ENCODE measurements around the gene GPER1. TPM values are rescaled to one million over a fixed set of nuclear protein-coding genes. Genes with fewer than 3 reads are reported as not detected.

GPER1 gene
- total RNA-seq, 4 donors from 2014 or later, result 12.5 to 29.2 (median 21.2) TPM

- Histone ChIP-seq H3K36me3 (no peaks in the 10 kb centered on the region), H3K4me3 (replicated peaks in 1 of 3) (no peak overlapping the region), H3K27me3 (no peaks in the 10 kb centered on the region), H3K27ac (no peak overlapping the region), H3K4me1 (peaks cover 23 to 28% of the 10 kb centered on the region in 2 donors), H3K9me3 (no peaks in the 10 kb centered on the region)
- intact Hi-C loops (cut with DNase I), result no loop called here
- DNase-seq, result no peak
- WGBS, 2 donors, result 81 to 95% methylated on average over 8 to 10 of the region's 13 CpGs
- TF ChIP-seq CTCF (IDR thresholded peaks at IDR 0.05) (no peak), POLR2A (IDR thresholded peaks at IDR 0.05) (no peak)
Measured at GRCh38 chr7:1064581-1064980, 23.3 kb upstream of the GPER1 start.

- H3K4me1 ChIP-seq, result peaks cover 19 to 24% of the 10 kb centered on the region in 2 donors
- intact Hi-C loops (cut with DNase I), result no loop called here
- H3K36me3 ChIP-seq, result no peaks in the 10 kb centered on the region
- DNase-seq, result no peak
- WGBS, 2 donors, result 68 to 69% methylated on average over 12 of the region's 12 CpGs
- H3K9me3 ChIP-seq, result no peaks in the 10 kb centered on the region
- no peaks in the 10 kb centered on the region for H3K27me3 ChIP-seq
- TF ChIP-seq CTCF (IDR thresholded peaks at IDR 0.05) (no peak), POLR2A (IDR thresholded peaks at IDR 0.05) (no peak)
- peak overlapping the region in 1 of 3 donors; percentile 15 for H3K27ac ChIP-seq
- no peak overlapping the region for H3K4me3 ChIP-seq (replicated peaks in 1 of 3)
Measured at GRCh38 chr7:1065263-1065584, 22.7 kb upstream of the GPER1 start.

- no peaks in the 10 kb centered on the region for H3K9me3 ChIP-seq
- 0 to 26% methylated on average over 2 to 15 of the region's 48 CpGs for WGBS, 2 donors
- intact Hi-C loops (cut with DNase I), result loop anchor here (2.0 kb wide), 1 partner anchor 73 kb away; no protein-coding TSS in a partner anchor
- peak overlapping the region in 1 of 3 donors; percentile 15 for H3K27ac ChIP-seq
- DNase-seq, result peak; percentile 91
- no peaks in the 10 kb centered on the region for H3K36me3 ChIP-seq
- no peaks in the 10 kb centered on the region for H3K27me3 ChIP-seq
- H3K4me1 ChIP-seq, result peaks cover 14 to 19% of the 10 kb centered on the region in 2 donors
- no peak overlapping the region for H3K4me3 ChIP-seq (replicated peaks in 1 of 3)
- TF ChIP-seq CTCF (IDR thresholded peaks at IDR 0.05) (peak; percentile 86 to 97 (median 92)), POLR2A (IDR thresholded peaks at IDR 0.05) (no peak)
Measured at GRCh38 chr7:1065585-1066241, 22.2 kb upstream of the GPER1 start.

GRCh38 chr7:1066242-1066588 lies 21.7 kb upstream of the GPER1 start:
- Histone ChIP-seq H3K27me3 (no peaks in the 10 kb centered on the region), H3K9me3 (no peaks in the 10 kb centered on the region), H3K4me3 (replicated peaks in 1 of 3) (no peak overlapping the region), H3K4me1 (peaks cover 10 to 14% of the 10 kb centered on the region in 2 donors), H3K27ac (peak overlapping the region in 1 of 3 donors; percentile 15), H3K36me3 (no peaks in the 10 kb centered on the region)
- intact Hi-C loops (cut with DNase I), result loop anchor here (2.0 kb wide), 1 partner anchor 73 kb away; no protein-coding TSS in a partner anchor
- DNase-seq, result no peak
- WGBS, 2 donors, result 82 to 83% methylated on average over 7 to 21 of the region's 21 CpGs
- no peak for TF ChIP-seq CTCF (IDR thresholded peaks at IDR 0.05)
- no peak for TF ChIP-seq POLR2A (IDR thresholded peaks at IDR 0.05)

- intact Hi-C loops (cut with DNase I), result no loop called here
- Histone ChIP-seq H3K9me3 (no peaks in the 10 kb centered on the region), H3K4me1 (peaks cover 11 to 16% of the 10 kb centered on the region in 2 donors), H3K27me3 (no peaks in the 10 kb centered on the region), H3K27ac (no peak overlapping the region), H3K4me3 (replicated peaks in 1 of 3) (no peak overlapping the region), H3K36me3 (no peaks in the 10 kb centered on the region)
- WGBS, 2 donors, result 86 to 90% methylated on average over 8 to 14 of the region's 14 CpGs
- no peak for DNase-seq
- TF ChIP-seq POLR2A (IDR thresholded peaks at IDR 0.05), result no peak
- no peak for TF ChIP-seq CTCF (IDR thresholded peaks at IDR 0.05)
Measured at GRCh38 chr7:1068013-1068412, 19.9 kb upstream of the GPER1 start.
